ENCODE measurements around the gene KIAA0586.
"Not testable (repeated sequence)": the region's sequence is repeated elsewhere in the genome, so short reads cannot be mapped to it uniquely, and the experiment has no call there.

KIAA0586 gene

GRCh38 chr14:58464652-58465051, 37.1 kb downstream of the KIAA0586 start:
- DNase-seq (ENCODE audit: low read depth in 2 of 2) = no peak

GRCh38 chr14:58465421-58465820, 37.9 kb downstream of the KIAA0586 start:
- DNase-seq (ENCODE audit: low read depth in 2 of 2) = no peak

- no peak for DNase-seq (ENCODE audit: low read depth in 2 of 2)
These were observed 38.9 kb downstream of the KIAA0586 start for GRCh38 chr14:58466459-58466858.

GRCh38 chr14:58467575-58467974, 40.1 kb downstream of the KIAA0586 start:
- DNase-seq (ENCODE audit: low read depth in 2 of 2) = no peak

- DNase-seq (ENCODE audit: low read depth in 2 of 2) = no peak
These were observed 41.8 kb downstream of the KIAA0586 start for GRCh38 chr14:58469309-58469708.

- no peak for DNase-seq (ENCODE audit: low read depth in 2 of 2)
These were observed 48.8 kb downstream of the KIAA0586 start for GRCh38 chr14:58476320-58476719.

- DNase-seq (ENCODE audit: low read depth in 2 of 2) = no peak
These were observed 50.1 kb downstream of the KIAA0586 start for GRCh38 chr14:58477653-58478052.

GRCh38 chr14:58478329-58478728, 50.8 kb downstream of the KIAA0586 start:
- DNase-seq (ENCODE audit: low read depth in 2 of 2) = not testable (repeated sequence)

GRCh38 chr14:58479975-58480374, 52.5 kb downstream of the KIAA0586 start:
- no peak for DNase-seq (ENCODE audit: low read depth in 2 of 2)

GRCh38 chr14:58484176-58484575, 56.7 kb downstream of the KIAA0586 start:
- no peak for DNase-seq (ENCODE audit: low read depth in 2 of 2)

- no peak for DNase-seq (ENCODE audit: low read depth in 2 of 2)
These were observed 61.0 kb downstream of the KIAA0586 start for GRCh38 chr14:58488550-58488949.

- DNase-seq (ENCODE audit: low read depth in 2 of 2) = no peak
These were observed 64.1 kb downstream of the KIAA0586 start for GRCh38 chr14:58491593-58491992.

- DNase-seq (ENCODE audit: low read depth in 2 of 2) = no peak
These were observed 64.5 kb downstream of the KIAA0586 start for GRCh38 chr14:58492044-58492443.

- DNase-seq (ENCODE audit: low read depth in 2 of 2) = peak; percentile 33 to 47
These were observed 73.8 kb downstream of the KIAA0586 start for GRCh38 chr14:58501214-58501816.

GRCh38 chr14:58513272-58513671, 85.8 kb downstream of the KIAA0586 start:
- no peak for DNase-seq (ENCODE audit: low read depth in 2 of 2)

GRCh38 chr14:58517592-58517991, 90.1 kb downstream of the KIAA0586 start:
- DNase-seq (ENCODE audit: low read depth in 2 of 2) = no peak

- not testable (repeated sequence) for DNase-seq (ENCODE audit: low read depth in 2 of 2)
These were observed 98.2 kb downstream of the KIAA0586 start for GRCh38 chr14:58525691-58526090.

GRCh38 chr14:58533446-58533845, 105.9 kb downstream of the KIAA0586 start:
- no peak for DNase-seq (ENCODE audit: low read depth in 2 of 2)

GRCh38 chr14:58535044-58535443, 107.5 kb downstream of the KIAA0586 start:
- no peak for DNase-seq (ENCODE audit: low read depth in 2 of 2)

- no peak for DNase-seq (ENCODE audit: low read depth in 2 of 2)
These were observed 109.5 kb downstream of the KIAA0586 start for GRCh38 chr14:58537004-58537403.

GRCh38 chr14:58540749-58541632, 113.5 kb downstream of the KIAA0586 start:
- DNase-seq (ENCODE audit: low read depth in 2 of 2) = no peak

GRCh38 chr14:58541633-58542022, 114.1 kb downstream of the KIAA0586 start:
- DNase-seq (ENCODE audit: low read depth in 2 of 2) = no peak

GRCh38 chr14:58543253-58543652, 115.7 kb downstream of the KIAA0586 start:
- no peak for DNase-seq (ENCODE audit: low read depth in 2 of 2)
